Liver (tissue), 9 donors: ENCODE results near the gene ITM2C. TPM values are rescaled to one million over a fixed set of nuclear protein-coding genes. Genes with fewer than 3 reads are reported as not detected.

Source experiments
- DNase-seq: peaks from one replicate; pipeline ENCODE4 v3.0.0-alpha.2; 2017; ENCODE audit warnings: low spot score
- H3K27ac ChIP-seq, 2 donors: one replicate each; pipeline ENCODE4 v1.7.0; 2013; ENCODE audit warnings: inconsistent platforms in 2 of 2, low read length in 2 of 2, control low read depth in 1 of 2, low read depth in 1 of 2, mild to moderate bottlenecking in 1 of 2
- H3K27me3 ChIP-seq, 4 donors: one replicate each; pipeline versions ENCODE4 v1.6.1 to v1.7.0; 2013; ENCODE audit warnings: low read length in 3 of 4, inconsistent platforms in 1 of 4, mild to moderate bottlenecking in 1 of 4, moderate library complexity in 1 of 4; ENCODE audit not compliant: control insufficient read depth in 4 of 4, insufficient read depth in 4 of 4
- H3K36me3 ChIP-seq, 4 donors: one replicate each; pipeline versions ENCODE4 v1.6.1 to v1.7.0; 2013; ENCODE audit warnings: low read length in 3 of 4, mild to moderate bottlenecking in 3 of 4, low read depth in 1 of 4, moderate library complexity in 1 of 4; ENCODE audit not compliant: control insufficient read depth in 4 of 4, insufficient read depth in 3 of 4
- H3K4me1 ChIP-seq, 4 donors: one replicate each; pipeline versions ENCODE4 v1.6.1 to v1.7.0; 2013; ENCODE audit warnings: low read length in 3 of 4, mild to moderate bottlenecking in 3 of 4, moderate library complexity in 1 of 4; ENCODE audit not compliant: control insufficient read depth in 4 of 4, insufficient read depth in 4 of 4
- H3K4me3 ChIP-seq, 3 donors: one replicate each; pipeline versions ENCODE4 v1.6.1 to v1.7.0; 2013; ENCODE audit warnings: low read length in 3 of 3, control low read depth in 1 of 3, low read depth in 1 of 3, mild to moderate bottlenecking in 1 of 3
- H3K9ac ChIP-seq, 2 donors: one replicate each; pipeline ENCODE4 v1.7.0; 2013; ENCODE audit warnings: low read length in 2 of 2, mild to moderate bottlenecking in 2 of 2, moderate library complexity in 2 of 2, control low read depth in 1 of 2, low read depth in 1 of 2
- H3K9me3 ChIP-seq, 4 donors: one replicate each; pipeline versions ENCODE4 v1.6.1 to v1.7.0; 2013; ENCODE audit warnings: low read length in 3 of 4; ENCODE audit not compliant: control insufficient read depth in 4 of 4
- ATF3 ChIP-seq: IDR thresholded peaks from 2 replicates; pipeline ENCODE4 v1.6.1; 2016; ENCODE audit warnings: antibody characterized with exemption
- CTCF ChIP-seq: fragments of 150-350 bp; IDR thresholded peaks from 2 replicates; pipeline ENCODE4 v1.5.1; 2017; ENCODE audit warnings: improper control_type of control experiment, low read depth, low read length; ENCODE audit not compliant: missing input control
- EGR1 ChIP-seq, 2 donors: IDR thresholded peaks; 2 replicates each; pipeline ENCODE4 v1.6.1; 2016 to 2018; ENCODE audit warnings: antibody characterized with exemption in 2 of 2, low read depth in 2 of 2
- FOXA1 ChIP-seq: IDR thresholded peaks from 2 replicates; pipeline ENCODE4 v1.6.1; 2016; ENCODE audit warnings: antibody characterized with exemption
- FOXA2 ChIP-seq: IDR thresholded peaks from 2 replicates; pipeline ENCODE4 v1.6.1; 2016; ENCODE audit warnings: antibody characterized with exemption
- GABPA ChIP-seq, 2 donors: IDR thresholded peaks in 1 of 2; conservative IDR thresholded peaks in 1 of 2; 2 replicates each; pipeline ENCODE4 v1.6.1; 2016; ENCODE audit warnings: antibody characterized with exemption in 2 of 2, mild to moderate bottlenecking in 1 of 2, moderate library complexity in 1 of 2
- HNF4A ChIP-seq, 2 donors: conservative IDR thresholded peaks; 2 replicates each; pipeline ENCODE4 v1.6.1; 2016; ENCODE audit warnings: antibody characterized with exemption in 2 of 2, mild to moderate bottlenecking in 2 of 2
- HNF4G ChIP-seq: IDR thresholded peaks from 2 replicates; pipeline ENCODE4 v1.6.1; 2016; ENCODE audit warnings: antibody characterized with exemption
- JUND ChIP-seq, 2 donors: IDR thresholded peaks; 2 replicates each; pipeline ENCODE4 v1.6.1; 2016; ENCODE audit warnings: antibody characterized with exemption in 2 of 2
- REST ChIP-seq: IDR thresholded peaks from 2 replicates; pipeline ENCODE4 v1.6.1; 2016; ENCODE audit warnings: antibody characterized with exemption, mild to moderate bottlenecking
- RXRA ChIP-seq, 2 donors: IDR thresholded peaks; 2 replicates each; pipeline ENCODE4 v1.6.1; 2017 to 2018; ENCODE audit warnings: antibody characterized with exemption in 2 of 2, mild to moderate bottlenecking in 1 of 2
- SP1 ChIP-seq: IDR thresholded peaks from 2 replicates; pipeline ENCODE4 v1.6.1; 2018; ENCODE audit warnings: antibody characterized with exemption, mild to moderate bottlenecking
- TAF1 ChIP-seq: conservative IDR thresholded peaks from 2 replicates; pipeline ENCODE4 v1.6.1; 2016; ENCODE audit warnings: antibody characterized with exemption, mild to moderate bottlenecking
- WGBS: extraction: QIAGEN DNeasy Blood & Tissue Kit; methylation state at CpG from one replicate; pipeline ENCODE4 v1.1.7; 2013; 5-methylcytosine and 5-hydroxymethylcytosine counted together
- polyA plus RNA-seq, 2 donors: library from polyadenylated mRNA; stranded (reverse) in 1 of 2; unstranded in 1 of 2; fragments of 200-250 nt in 1 of 2; fragments of >200 nt in 1 of 2; fragmentation: Nextera tagmentation in 1 of 2; extraction: Ambion mirVana in 1 of 2; gene quantifications; one replicate each; pipeline versions ENCODE4 v1.2.1 to v1.2.3, GENCODE V29; 2013 to 2015
- total RNA-seq, 2 donors: library from RNA; depleted of rRNA; stranded (reverse); fragments of >200 nt; gene quantifications; one replicate each; pipeline ENCODE4 v1.2.3, GENCODE V29; 2014
- donor health status: healthy.
- donor health status: healthy.
- donor health status: healthy.
- donor health status: healthy.
- donor health status: healthy.

Gene ITM2C
- total and polyA plus RNA-seq, 4 donors: 13.6 to 45.2 (median 27.6) TPM

- H3K27ac ChIP-seq: no peak overlapping the region
- no peak overlapping the region for H3K4me3 ChIP-seq
- H3K27me3 ChIP-seq: no peaks in the 10 kb centered on the region
- WGBS: 74% methylated on average over 2 of the region's 2 CpGs
- H3K9ac ChIP-seq: no peak overlapping the region
- no peaks in the 10 kb centered on the region for H3K9me3 ChIP-seq
- no peak for TF ChIP-seq CTCF
- no peak for TF ChIP-seq HNF4G
- TF ChIP-seq JUND (IDR thresholded peaks at IDR 0.05): no peak
- no peak for TF ChIP-seq FOXA2
- TF ChIP-seq RXRA (IDR thresholded peaks at IDR 0.05): no peak
- TF ChIP-seq EGR1 (IDR thresholded peaks at IDR 0.05; ENCODE audit: low read depth in 2 of 2): no peak
- TF ChIP-seq TAF1: no peak
- no peak for TF ChIP-seq SP1
- no peak for TF ChIP-seq GABPA (IDR thresholded peaks at IDR 0.05 in 1 of 2, conservative IDR thresholded peaks at IDR 0.05 in 1 of 2)
- H3K4me1 ChIP-seq: no peaks in the 10 kb centered on the region
- DNase-seq: no peak
- H3K36me3 ChIP-seq: no peaks in the 10 kb centered on the region
Observed at GRCh38 chr2:230919240-230919639, 54.5 kb downstream of the ITM2C start.

- no peaks in the 10 kb centered on the region for H3K9me3 ChIP-seq
- TF ChIP-seq FOXA1: no peak
- TF ChIP-seq REST: no peak
- TF ChIP-seq HNF4A (conservative IDR thresholded peaks at IDR 0.05): no peak
- no peak for TF ChIP-seq FOXA2
- H3K4me1 ChIP-seq: no peaks in the 10 kb centered on the region
- no peaks in the 10 kb centered on the region for H3K27me3 ChIP-seq
- 76% methylated on average over 2 of the region's 2 CpGs for WGBS
- no peak overlapping the region for H3K9ac ChIP-seq
- no peak overlapping the region for H3K4me3 ChIP-seq
- no peak overlapping the region for H3K27ac ChIP-seq
- no peak for DNase-seq
- no peaks in the 10 kb centered on the region for H3K36me3 ChIP-seq
Observed at GRCh38 chr2:230919681-230920080, 54.9 kb downstream of the ITM2C start.

GRCh38 chr2:230920167-230920566 lies 55.4 kb downstream of the ITM2C start:
- Histone ChIP-seq H3K36me3 (no peaks in the 10 kb centered on the region), H3K27ac (no peak overlapping the region), H3K9ac (no peak overlapping the region), H3K9me3 (no peaks in the 10 kb centered on the region), H3K4me1 (no peaks in the 10 kb centered on the region), H3K4me3 (no peak overlapping the region), H3K27me3 (no peaks in the 10 kb centered on the region)
- 72% methylated on average over 2 of the region's 2 CpGs for WGBS
- TF ChIP-seq RXRA (IDR thresholded peaks at IDR 0.05) (no peak), TAF1 (no peak), ATF3 (no peak), JUND (IDR thresholded peaks at IDR 0.05) (no peak)
- DNase-seq: no peak
